ENCODE measurements around the gene SLC22A17. TPM values are rescaled to one million over a fixed set of nuclear protein-coding genes. Genes with fewer than 3 reads are reported as not detected.

SLC22A17 gene
- total RNA-seq, 1 experiment from 2014 or later: not detected

DNA sequence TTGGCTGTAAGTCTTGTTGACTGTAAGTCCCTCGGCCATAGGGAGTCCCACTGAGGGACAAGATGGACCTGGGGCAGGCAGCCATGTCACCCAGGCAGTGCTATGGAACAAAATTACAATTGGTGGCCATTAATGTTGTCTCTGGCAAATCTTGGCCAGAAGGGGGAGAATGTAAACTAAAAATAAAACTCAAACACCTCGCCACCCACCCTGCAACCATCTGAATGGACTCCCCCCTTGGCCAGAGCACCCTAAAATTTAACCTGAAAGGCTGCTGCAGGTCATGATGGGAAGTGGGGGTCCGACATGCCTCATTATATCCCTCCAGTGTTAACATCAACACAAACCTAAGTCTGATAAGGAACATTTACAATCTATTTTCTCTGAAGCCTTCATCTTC is 8.2 kb downstream of the SLC22A17 start:
- no peak overlapping the region for H3K4me2 ChIP-seq
- no peaks in the 10 kb centered on the region for H3K4me1 ChIP-seq (replicated peaks; ENCODE audit: insufficient read depth)
- no peak overlapping the region for H3K27ac ChIP-seq
- no peak overlapping the region for H3K4me3 ChIP-seq
- no peak for TF ChIP-seq EZH2 (IDR thresholded peaks at IDR 0.05; ENCODE audit: low read depth)
- TF ChIP-seq, protein P1, sequence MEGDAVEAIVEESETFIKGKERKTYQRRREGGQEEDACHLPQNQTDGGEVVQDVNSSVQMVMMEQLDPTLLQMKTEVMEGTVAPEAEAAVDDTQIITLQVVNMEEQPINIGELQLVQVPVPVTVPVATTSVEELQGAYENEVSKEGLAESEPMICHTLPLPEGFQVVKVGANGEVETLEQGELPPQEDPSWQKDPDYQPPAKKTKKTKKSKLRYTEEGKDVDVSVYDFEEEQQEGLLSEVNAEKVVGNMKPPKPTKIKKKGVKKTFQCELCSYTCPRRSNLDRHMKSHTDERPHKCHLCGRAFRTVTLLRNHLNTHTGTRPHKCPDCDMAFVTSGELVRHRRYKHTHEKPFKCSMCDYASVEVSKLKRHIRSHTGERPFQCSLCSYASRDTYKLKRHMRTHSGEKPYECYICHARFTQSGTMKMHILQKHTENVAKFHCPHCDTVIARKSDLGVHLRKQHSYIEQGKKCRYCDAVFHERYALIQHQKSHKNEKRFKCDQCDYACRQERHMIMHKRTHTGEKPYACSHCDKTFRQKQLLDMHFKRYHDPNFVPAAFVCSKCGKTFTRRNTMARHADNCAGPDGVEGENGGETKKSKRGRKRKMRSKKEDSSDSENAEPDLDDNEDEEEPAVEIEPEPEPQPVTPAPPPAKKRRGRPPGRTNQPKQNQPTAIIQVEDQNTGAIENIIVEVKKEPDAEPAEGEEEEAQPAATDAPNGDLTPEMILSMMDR (conservative IDR thresholded peaks at IDR 0.05): 0 out of 2 replicates have a peak, but pooled peaks have one; percentile 17
- peaks cover 23% of the 10 kb centered on the region for H3K27me3 ChIP-seq (ENCODE audit: insufficient read depth, low read depth)
- intact Hi-C loops (cut with micrococcal nuclease; ENCODE audit: unreplicated experiment): no loop called here
- POLR2A ChIA-PET (ENCODE audit: unreplicated experiment): no interaction called here
- CTCF ChIA-PET: no interaction called here
- H2AFZ ChIP-seq: no peak overlapping the region
- BruUV-seq (replicated peaks): no TSS peak
- H3K36me3 ChIP-seq (ENCODE audit: low read depth): no peaks in the 10 kb centered on the region
- H3K9me3 ChIP-seq (ENCODE audit: insufficient read depth, low read depth): no peaks in the 10 kb centered on the region; the same call in 1 of the 2 replicates
- H3F3A ChIP-seq (ENCODE audit: insufficient read depth, low read depth): no peaks in the 10 kb centered on the region
- no peak for DNase-seq
- no peaks in the 10 kb centered on the region for H3K79me2 ChIP-seq (ENCODE audit: low read depth)
- no peaks in the 10 kb centered on the region for H3K9me2 ChIP-seq (ENCODE audit: insufficient read depth)
- H4K20me1 ChIP-seq (ENCODE audit: insufficient read depth): no peaks in the 10 kb centered on the region

GRCh38 chr14:23339506-23340268 is 13.0 kb downstream of the SLC22A17 start:
- Histone ChIP-seq H3K4me3 (no peak overlapping the region), H2AFZ (no peak overlapping the region), H3K4me1 (replicated peaks; ENCODE audit: insufficient read depth) (no peaks in the 10 kb centered on the region), H3K27me3 (ENCODE audit: insufficient read depth, low read depth) (peaks cover 34% of the 10 kb centered on the region), H3K79me2 (ENCODE audit: low read depth) (no peaks in the 10 kb centered on the region), H3K27ac (no peak overlapping the region), H3F3A (ENCODE audit: insufficient read depth, low read depth) (no peaks in the 10 kb centered on the region), H4K20me1 (ENCODE audit: insufficient read depth) (no peaks in the 10 kb centered on the region), H3K9me2 (ENCODE audit: insufficient read depth) (no peaks in the 10 kb centered on the region), H3K4me2 (no peak overlapping the region), H3K36me3 (ENCODE audit: low read depth) (no peaks in the 10 kb centered on the region), H3K9me3 (ENCODE audit: insufficient read depth, low read depth) (no peaks in the 10 kb centered on the region; the same call in 1 of the 2 replicates)
- BruUV-seq (replicated peaks): no TSS peak
- TF ChIP-seq, protein P1 (conservative IDR thresholded peaks at IDR 0.05): no peak
- TF ChIP-seq EZH2 (IDR thresholded peaks at IDR 0.05; ENCODE audit: low read depth): no peak
- ChIA-PET POLR2A (ENCODE audit: unreplicated experiment) (no interaction called here), CTCF (no interaction called here)
- DNase-seq: no peak
- intact Hi-C loops (cut with micrococcal nuclease; ENCODE audit: unreplicated experiment): no loop called here

- Histone ChIP-seq H2AFZ (no peak overlapping the region), H3F3A (ENCODE audit: insufficient read depth, low read depth) (no peaks in the 10 kb centered on the region), H3K9me2 (ENCODE audit: insufficient read depth) (no peaks in the 10 kb centered on the region), H3K36me3 (ENCODE audit: low read depth) (no peaks in the 10 kb centered on the region), H3K4me3 (no peak overlapping the region), H3K4me2 (no peak overlapping the region), H3K27me3 (ENCODE audit: insufficient read depth, low read depth) (peaks cover 45% of the 10 kb centered on the region), H4K20me1 (ENCODE audit: insufficient read depth) (no peaks in the 10 kb centered on the region), H3K79me2 (ENCODE audit: low read depth) (no peaks in the 10 kb centered on the region), H3K27ac (no peak overlapping the region), H3K9me3 (ENCODE audit: insufficient read depth, low read depth) (no peaks in the 10 kb centered on the region), H3K4me1 (replicated peaks; ENCODE audit: insufficient read depth) (no peaks in the 10 kb centered on the region)
- no TSS peak for BruUV-seq (replicated peaks)
- DNase-seq: no peak
- intact Hi-C loops (cut with micrococcal nuclease; ENCODE audit: unreplicated experiment): no loop called here
- TF ChIP-seq, protein P1 (conservative IDR thresholded peaks at IDR 0.05): no peak
- CTCF ChIA-PET: interaction anchor here (0.7 kb wide), 1 partner anchor 9 kb away, joined by 9 read pairs; no protein-coding TSS in a partner anchor
- POLR2A ChIA-PET (ENCODE audit: unreplicated experiment): no interaction called here
These were observed 17.1 kb downstream of the SLC22A17 start for GRCh38 chr14:23335623-23336022.
